ENCODE data around the gene PCNT. TPM values are rescaled to one million over a fixed set of nuclear protein-coding genes. Genes with fewer than 3 reads are reported as not detected.
A peak's percentile ranks its signal among the peaks of the same experiment; 100 is the strongest.

The PCNT gene
- total RNA-seq, 4 donors from 2014 or later, result 42.8 to 58.6 (median 45.9) TPM

- Histone ChIP-seq H3K4me1 (peaks cover 0 to 5% (median 0%) of the 10 kb centered on the region in 4 donors), H3K27me3 (no peaks in the 10 kb centered on the region), H3K27ac (no peak overlapping the region), H3K36me3 (peaks cover 0 to 100% (median 8%) of the 10 kb centered on the region in 3 donors), H3K9me3 (no peaks in the 10 kb centered on the region), H3K4me3 (no peak overlapping the region)
- WGBS, 2 donors, result 87 to 90% methylated on average over 18 of the region's 18 CpGs
- no peak for DNase-seq (ENCODE audit: low spot score in 2 of 2)
- no peak for TF ChIP-seq EP300 (IDR thresholded peaks at IDR 0.05)
- no peak for TF ChIP-seq CTCF (IDR thresholded peaks at IDR 0.05)
- TF ChIP-seq POLR2A (IDR thresholded peaks at IDR 0.05), result no peak
Measured at GRCh38 chr21:46439906-46440305, 116.0 kb downstream of the PCNT start.

- Histone ChIP-seq H3K27ac (no peak overlapping the region), H3K4me3 (no peak overlapping the region), H3K36me3 (peaks cover 0 to 99% (median 4%) of the 10 kb centered on the region in 3 donors), H3K4me1 (peaks cover 0 to 5% (median 0%) of the 10 kb centered on the region in 4 donors), H3K27me3 (no peaks in the 10 kb centered on the region), H3K9me3 (no peaks in the 10 kb centered on the region)
- TF ChIP-seq POLR2A (IDR thresholded peaks at IDR 0.05), result no peak
- no peak for DNase-seq (ENCODE audit: low spot score in 2 of 2)
- 95 to 96% methylated on average over 14 of the region's 14 CpGs for WGBS, 2 donors
Measured at GRCh38 chr21:46441331-46441730, 117.4 kb downstream of the PCNT start.

- no peak overlapping the region for H3K4me3 ChIP-seq
- TF ChIP-seq POLR2A (IDR thresholded peaks at IDR 0.05) (no peak), CTCF (IDR thresholded peaks at IDR 0.05) (no peak), EP300 (IDR thresholded peaks at IDR 0.05) (no peak)
- no peaks in the 10 kb centered on the region for H3K27me3 ChIP-seq
- WGBS, 2 donors, result 93 to 94% methylated on average over 15 to 23 of the region's 23 CpGs
- H3K36me3 ChIP-seq, result peaks cover 0 to 99% (median 4%) of the 10 kb centered on the region in 3 donors
- no peaks in the 10 kb centered on the region for H3K9me3 ChIP-seq
- DNase-seq (ENCODE audit: low spot score in 2 of 2), result no peak
- H3K4me1 ChIP-seq, result peaks cover 0 to 5% (median 0%) of the 10 kb centered on the region in 4 donors
- H3K27ac ChIP-seq, result no peak overlapping the region
Measured at GRCh38 chr21:46441961-46442498, 118.1 kb downstream of the PCNT start.

- H3K4me3 ChIP-seq, result no peak overlapping the region
- peak overlapping the region in 1 of 4 donors; percentile 28 for H3K27ac ChIP-seq
- TF ChIP-seq CTCF (IDR thresholded peaks at IDR 0.05) (no peak), EP300 (IDR thresholded peaks at IDR 0.05) (no peak), POLR2A (IDR thresholded peaks at IDR 0.05) (no peak)
- no peak for DNase-seq (ENCODE audit: low spot score in 2 of 2)
- peaks cover 0 to 99% (median 4%) of the 10 kb centered on the region in 3 donors for H3K36me3 ChIP-seq
- no peaks in the 10 kb centered on the region for H3K9me3 ChIP-seq
- no peaks in the 10 kb centered on the region for H3K27me3 ChIP-seq
- 71 to 82% methylated on average over 9 to 15 of the region's 15 CpGs for WGBS, 2 donors
- peaks cover 0 to 5% (median 0%) of the 10 kb centered on the region in 4 donors for H3K4me1 ChIP-seq
Measured at GRCh38 chr21:46442938-46443337, 119.0 kb downstream of the PCNT start.

- H3K9me3 ChIP-seq, result peaks cover 0 to 6% (median 0%) of the 10 kb centered on the region in 4 donors
- no peak overlapping the region for H3K27ac ChIP-seq
- H3K4me3 ChIP-seq, result no peak overlapping the region
- no peaks in the 10 kb centered on the region for H3K27me3 ChIP-seq
- TF ChIP-seq POLR2A (IDR thresholded peaks at IDR 0.05) (no peak), EP300 (IDR thresholded peaks at IDR 0.05) (no peak), CTCF (IDR thresholded peaks at IDR 0.05) (no peak)
- no peak for DNase-seq (ENCODE audit: low spot score in 2 of 2)
- peaks cover 0 to 5% (median 0%) of the 10 kb centered on the region in 4 donors for H3K4me1 ChIP-seq
- peaks cover 0 to 91% (median 4%) of the 10 kb centered on the region in 3 donors for H3K36me3 ChIP-seq
- 69 to 70% methylated on average over 7 to 8 of the region's 8 CpGs for WGBS, 2 donors
Measured at GRCh38 chr21:46443910-46444309, 120.0 kb downstream of the PCNT start.

Data from tibial nerve (tissue), 4 donors.